ENCODE data around the gene PCDHGA10.
"Not testable (repeated sequence)": the region's sequence is repeated elsewhere in the genome, so short reads cannot be mapped to it uniquely, and the experiment has no call there.

The PCDHGA10 gene

DNA sequence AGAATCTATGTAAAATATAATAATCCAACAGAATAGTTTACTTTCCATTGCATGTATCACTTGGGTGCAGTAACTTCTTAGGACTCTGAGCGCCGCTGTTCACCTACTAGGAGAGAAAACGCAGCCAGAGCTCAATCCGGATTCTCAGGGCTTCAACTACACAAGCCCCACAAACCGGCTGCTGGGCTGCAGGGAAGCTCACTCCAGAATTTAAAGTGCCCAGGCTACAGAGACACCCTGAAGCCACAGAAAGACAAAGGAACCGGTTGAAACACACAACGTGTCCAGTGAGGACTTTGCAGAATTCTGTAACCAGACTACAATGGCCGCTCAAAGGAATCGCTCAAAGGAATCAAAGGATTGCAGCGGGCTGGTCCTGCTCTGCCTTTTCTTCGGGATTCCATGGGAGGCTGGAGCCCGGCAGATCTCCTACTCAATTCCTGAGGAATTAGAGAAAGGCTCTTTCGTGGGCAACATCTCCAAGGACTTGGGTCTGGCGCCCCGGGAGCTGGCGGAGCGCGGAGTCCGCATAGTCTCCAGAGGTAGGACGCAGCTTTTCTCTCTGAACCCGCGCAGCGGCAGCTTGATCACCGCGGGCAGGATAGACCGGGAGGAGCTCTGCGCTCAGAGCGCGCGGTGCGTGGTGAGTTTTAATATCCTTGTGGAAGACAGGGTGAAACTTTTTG lies at the start of gene PCDHGA10:
Gene PCDHGA10 (plus strand): TSS at position 134 of the 686 bp plus-strand sequence. CDS start 189 bp downstream, at position 323.
- peak; percentile 38 for DNase-seq (ENCODE audit: low read depth)

DNA sequence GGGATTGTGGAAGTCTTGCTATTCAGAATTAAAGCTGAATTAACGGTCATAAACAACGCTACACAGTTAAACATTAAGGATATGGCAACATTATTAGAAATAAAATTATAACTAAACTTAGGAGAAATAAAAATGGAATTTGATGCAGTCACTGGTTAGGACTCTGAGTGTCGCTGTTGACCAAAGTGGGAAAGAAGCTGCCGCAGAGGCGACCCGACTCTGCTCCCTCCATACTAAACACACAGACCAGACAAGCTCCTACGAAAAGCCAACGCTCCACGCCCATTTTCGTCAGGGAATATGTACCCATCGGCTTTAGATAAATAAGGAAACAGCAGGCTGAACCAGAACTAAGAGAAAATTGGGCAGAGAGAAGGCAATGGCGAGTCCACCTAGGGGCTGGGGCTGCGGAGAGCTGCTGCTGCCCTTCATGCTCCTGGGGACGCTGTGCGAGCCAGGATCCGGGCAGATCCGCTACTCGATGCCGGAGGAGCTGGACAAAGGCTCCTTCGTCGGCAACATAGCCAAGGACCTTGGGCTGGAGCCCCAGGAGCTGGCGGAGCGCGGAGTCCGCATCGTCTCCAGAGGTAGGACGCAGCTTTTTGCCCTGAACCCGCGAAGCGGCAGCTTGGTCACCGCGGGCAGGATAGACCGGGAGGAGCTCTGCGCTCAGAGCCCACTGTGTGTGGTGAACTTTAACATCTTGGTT lies 48.7 kb upstream of the PCDHGA10 start, which contains the start of gene PCDHGA5:
Gene PCDHGA5 (plus strand): TSS at position 211 of the 709 bp plus-strand sequence. CDS start 169 bp downstream, at position 380.
- DNase-seq (ENCODE audit: low read depth): no peak

DNA sequence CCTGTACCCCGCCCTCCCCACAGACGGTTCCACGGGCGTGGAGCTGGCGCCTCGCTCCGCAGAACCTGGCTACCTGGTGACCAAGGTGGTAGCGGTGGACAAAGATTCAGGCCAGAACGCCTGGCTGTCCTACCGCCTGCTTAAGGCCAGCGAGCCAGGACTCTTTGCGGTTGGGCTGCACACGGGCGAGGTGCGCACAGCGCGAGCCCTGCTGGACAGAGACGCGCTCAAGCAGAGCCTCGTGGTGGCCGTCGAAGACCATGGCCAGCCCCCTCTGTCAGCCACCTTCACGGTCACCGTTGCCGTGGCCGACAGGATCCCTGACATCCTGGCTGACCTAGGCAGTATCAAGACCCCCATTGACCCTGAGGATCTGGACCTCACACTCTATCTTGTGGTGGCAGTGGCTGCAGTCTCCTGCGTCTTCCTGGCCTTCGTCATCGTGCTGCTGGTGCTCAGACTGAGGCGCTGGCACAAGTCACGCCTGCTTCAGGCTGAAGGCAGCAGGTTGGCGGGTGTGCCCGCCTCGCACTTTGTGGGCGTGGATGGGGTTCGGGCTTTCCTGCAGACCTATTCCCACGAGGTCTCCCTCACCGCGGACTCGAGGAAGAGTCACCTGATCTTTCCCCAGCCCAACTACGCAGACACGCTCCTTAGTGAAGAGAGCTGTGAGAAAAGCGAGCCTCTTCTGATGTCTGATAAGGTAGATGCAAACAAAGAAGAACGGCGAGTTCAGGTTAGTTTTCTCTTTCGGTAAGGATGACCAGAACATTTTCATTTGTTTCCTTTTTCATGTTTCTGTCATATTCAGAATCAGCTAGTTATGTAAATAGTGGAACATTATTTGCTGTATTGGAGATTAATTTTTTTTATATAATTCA lies 46.5 kb upstream of the PCDHGA10 start:
- no peak for DNase-seq (ENCODE audit: low read depth)

DNA sequence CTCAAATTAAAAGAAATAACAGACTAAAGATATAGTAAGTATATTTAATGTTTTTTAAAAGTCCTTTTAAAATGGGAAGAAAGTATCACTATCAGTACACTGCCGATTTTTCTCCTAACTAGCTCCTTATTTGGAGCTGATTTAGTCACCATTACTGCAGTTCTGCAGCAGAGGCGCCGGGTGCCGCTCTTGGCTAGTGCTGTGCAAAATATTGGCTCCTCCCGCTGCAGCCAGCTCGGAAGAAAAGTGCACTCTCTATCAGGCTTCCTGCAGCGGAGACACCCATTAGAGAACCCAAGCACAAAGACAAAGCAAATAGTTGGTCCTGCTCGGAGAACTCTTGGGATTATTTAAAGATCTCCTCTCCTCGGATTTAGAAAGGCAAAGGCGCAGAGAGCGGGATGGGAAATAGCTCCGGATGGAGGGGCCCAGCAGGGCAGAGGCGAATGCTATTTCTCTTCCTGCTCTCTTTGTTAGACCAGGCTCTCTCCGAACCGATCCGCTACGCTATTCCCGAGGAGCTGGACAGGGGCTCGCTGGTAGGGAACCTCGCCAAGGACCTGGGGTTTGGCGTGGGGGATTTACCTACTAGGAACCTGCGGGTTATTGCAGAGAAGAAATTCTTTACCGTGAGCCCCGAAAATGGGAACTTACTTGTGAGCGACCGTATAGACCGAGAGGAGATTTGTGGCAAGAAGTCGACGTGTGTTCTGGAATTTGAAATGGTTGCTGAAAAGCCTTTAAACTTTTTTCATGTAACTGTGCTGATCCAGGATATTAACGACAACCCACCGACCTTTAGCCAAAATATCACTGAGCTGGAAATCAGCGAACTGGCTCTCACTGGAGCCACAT lies 42.6 kb upstream of the PCDHGA10 start, which contains the start of gene PCDHGB3:
Gene PCDHGB3 (plus strand): TSS at position 249 of the 855 bp plus-strand sequence. CDS start 153 bp downstream, at position 402.
- DNase-seq (ENCODE audit: low read depth): no peak

DNA sequence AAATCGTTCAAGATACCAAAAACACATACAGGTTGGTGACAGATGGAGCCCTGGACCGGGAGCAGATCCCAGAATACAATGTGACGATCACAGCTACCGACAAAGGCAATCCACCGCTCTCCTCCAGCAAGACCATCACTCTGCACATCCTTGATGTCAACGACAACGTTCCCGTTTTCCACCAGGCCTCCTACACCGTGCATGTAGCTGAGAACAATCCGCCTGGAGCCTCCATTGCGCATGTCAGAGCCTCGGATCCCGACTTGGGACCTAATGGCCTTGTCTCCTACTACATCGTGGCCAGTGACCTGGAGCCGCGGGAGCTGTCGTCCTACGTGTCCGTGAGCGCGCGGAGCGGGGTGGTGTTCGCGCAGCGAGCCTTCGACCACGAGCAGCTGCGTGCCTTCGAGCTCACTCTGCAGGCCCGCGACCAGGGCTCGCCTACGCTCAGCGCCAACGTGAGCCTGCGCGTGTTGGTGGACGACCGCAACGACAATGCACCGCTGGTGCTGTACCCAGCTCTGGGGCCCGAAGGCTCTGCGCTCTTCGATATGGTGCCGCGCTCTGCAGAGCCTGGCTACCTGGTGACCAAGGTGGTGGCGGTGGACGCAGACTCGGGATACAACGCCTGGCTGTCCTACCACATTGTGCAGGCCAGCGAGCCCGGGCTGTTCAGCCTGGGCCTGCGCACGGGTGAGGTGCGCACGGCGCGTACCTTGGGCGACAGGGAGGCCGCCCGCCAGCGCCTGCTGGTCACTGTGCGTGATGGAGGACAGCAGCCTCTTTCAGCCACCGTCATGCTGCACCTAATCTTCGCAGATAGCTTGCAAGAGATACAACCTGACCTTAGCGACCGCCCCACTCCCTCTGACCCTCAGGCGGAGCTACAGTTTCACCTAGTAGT lies 41.0 kb upstream of the PCDHGA10 start:
- no peak for DNase-seq (ENCODE audit: low read depth)

DNA sequence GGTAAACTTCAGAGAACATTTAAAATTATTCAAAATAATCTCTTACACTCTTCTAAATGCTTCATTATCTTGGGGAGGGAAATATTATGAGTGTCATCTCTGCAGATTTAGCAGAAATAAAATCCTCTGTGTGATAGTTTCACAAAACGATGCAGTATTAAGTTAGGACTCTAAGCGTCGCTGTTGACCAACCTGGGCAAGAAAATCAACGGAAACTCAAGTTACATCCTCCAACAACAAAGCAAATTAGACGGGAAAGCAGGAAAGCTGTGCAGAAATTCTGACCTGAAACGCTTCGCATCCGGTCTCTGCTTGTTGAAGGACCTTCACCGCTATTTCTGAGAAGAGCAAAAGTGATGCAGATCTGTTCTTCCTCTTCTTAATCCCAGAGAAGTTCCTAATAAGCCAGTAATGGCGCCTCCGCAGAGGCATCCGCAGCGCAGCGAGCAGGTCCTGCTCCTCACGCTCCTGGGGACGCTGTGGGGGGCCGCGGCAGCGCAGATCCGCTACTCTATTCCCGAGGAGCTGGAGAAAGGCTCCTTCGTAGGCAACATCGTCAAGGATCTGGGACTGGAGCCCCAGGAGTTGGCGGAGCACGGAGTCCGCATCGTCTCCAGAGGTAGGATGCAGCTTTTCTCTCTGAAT lies 39.0 kb upstream of the PCDHGA10 start, which contains the start of gene PCDHGA6:
Gene PCDHGA6 (plus strand): TSS at position 219 of the 645 bp plus-strand sequence. CDS start 193 bp downstream, at position 412.
- DNase-seq (ENCODE audit: low read depth): no peak

DNA sequence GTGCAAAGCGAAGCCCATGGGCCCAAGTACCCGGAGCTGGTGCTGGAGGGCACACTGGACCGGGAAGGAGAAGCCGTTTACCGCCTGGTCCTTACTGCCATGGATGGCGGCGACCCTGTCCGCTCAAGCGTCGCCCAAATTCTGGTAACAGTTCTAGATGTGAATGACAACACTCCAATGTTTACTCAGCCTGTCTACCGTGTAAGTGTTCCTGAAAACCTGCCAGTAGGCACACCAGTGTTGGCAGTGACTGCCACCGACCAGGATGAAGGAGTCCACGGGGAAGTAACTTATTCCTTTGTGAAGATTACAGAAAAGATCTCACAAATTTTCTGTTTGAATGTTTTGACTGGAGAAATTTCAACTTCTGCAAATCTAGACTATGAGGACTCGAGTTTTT lies 38.2 kb upstream of the PCDHGA10 start:
- no peak for DNase-seq (ENCODE audit: low read depth)

DNA sequence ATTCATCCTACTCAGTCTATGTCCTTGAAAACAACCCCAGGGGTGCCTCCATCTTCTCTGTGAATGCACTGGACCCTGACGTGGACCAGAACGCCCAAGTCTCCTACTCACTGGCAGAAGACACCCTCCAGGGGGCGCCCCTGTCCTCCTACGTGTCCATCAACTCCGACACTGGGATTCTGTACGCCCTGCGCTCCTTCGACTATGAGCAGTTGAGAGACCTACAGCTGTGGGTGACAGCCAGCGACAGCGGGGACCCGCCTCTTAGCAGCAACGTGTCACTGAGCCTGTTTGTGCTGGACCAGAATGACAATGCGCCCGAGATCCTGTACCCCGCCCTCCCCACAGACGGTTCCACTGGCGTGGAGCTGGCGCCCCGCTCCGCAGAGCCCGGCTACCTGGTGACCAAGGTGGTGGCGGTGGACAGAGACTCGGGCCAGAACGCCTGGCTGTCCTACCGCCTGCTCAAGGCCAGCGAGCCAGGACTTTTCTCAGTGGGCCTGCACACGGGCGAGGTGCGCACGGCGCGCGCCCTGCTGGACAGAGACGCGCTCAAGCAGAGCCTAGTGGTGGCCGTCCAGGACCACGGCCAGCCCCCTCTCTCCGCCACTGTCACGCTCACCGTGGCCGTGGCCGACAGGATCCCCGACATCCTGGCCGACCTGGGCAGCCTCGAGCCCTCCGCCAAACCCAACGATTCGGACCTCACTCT lies 37.2 kb upstream of the PCDHGA10 start:
- DNase-seq (ENCODE audit: low read depth): not testable (repeated sequence)

DNA sequence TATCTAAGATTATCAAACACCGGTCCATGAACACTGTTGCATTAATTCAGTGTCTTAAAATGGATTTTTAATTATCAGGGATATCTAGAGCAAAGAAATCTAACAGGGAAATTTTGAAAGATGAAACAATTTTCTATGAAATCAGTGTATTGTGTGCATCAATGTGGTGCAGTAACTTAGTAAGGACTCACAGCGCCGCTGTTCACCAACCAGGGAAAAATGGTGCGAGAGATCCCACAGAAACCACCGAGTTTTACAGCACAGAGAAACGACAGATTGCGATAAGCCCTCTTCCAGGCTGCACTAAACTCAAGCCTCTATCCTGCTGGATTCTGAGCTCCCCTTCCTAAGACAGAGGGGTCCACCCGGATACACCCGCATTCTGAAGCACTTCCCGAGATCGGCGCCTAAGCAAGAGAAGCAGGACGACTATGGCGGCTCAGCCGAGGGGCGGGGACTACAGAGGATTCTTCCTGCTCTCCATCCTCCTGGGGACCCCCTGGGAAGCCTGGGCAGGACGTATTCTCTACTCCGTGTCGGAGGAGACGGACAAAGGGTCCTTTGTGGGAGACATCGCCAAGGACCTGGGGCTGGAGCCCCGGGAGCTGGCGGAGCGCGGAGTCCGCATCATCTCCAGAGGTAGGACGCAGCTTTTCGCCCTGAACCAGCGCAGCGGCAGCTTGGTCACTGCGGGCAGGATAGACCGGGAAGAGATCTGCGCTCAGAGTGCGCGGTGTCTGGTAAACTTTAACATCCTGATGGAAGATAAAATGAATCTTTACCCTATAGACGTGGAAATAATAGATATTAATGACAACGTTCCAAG lies 30.1 kb upstream of the PCDHGA10 start, which contains the start of gene PCDHGA7:
Gene PCDHGA7 (plus strand): TSS at position 274 of the 826 bp plus-strand sequence. CDS start 158 bp downstream, at position 432.
- no peak for DNase-seq (ENCODE audit: low read depth)

DNA sequence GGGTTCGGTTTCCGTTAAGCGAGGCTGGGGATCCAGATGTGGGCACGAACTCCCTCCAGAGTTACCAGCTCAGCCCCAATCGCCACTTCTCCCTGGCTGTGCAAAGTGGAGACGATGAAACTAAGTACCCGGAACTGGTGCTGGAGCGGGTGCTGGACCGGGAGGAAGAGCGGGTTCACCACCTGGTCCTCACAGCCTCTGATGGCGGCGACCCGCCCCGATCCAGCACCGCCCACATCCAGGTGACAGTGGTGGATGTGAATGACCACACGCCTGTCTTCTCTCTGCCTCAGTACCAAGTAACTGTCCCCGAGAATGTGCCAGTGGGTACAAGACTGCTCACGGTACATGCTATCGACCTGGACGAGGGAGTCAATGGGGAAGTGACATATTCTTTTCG lies 29.4 kb upstream of the PCDHGA10 start:
- DNase-seq (ENCODE audit: low read depth): no peak

DNA sequence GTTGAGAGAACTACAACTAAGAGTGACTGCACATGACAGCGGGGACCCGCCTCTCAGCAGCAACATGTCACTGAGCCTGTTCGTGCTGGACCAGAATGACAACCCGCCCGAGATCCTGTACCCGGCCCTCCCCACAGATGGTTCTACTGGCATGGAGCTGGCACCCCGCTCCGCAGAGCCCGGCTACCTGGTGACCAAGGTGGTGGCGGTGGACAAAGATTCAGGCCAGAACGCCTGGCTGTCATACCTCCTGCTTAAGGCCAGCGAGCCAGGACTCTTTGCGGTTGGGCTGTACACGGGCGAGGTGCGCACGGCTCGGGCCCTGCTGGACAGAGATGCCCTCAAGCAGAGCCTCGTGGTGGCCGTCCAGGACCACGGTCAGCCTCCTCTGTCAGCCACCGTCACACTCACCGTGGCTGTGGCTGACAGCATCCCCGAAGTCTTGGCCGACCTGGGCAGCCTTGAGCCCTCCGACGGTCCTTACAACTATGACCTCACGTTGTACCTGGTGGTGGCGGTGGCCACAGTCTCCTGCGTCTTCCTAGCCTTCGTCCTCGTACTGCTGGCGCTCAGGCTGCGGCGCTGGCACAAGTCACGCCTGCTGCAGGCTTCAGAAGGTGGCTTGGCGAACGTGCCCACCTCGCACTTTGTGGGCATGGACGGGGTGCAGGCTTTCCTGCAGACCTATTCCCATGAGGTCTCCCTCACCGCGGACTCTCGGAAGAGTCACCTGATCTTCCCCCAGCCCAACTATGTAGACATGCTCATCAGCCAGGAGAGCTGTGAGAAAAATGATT lies 28.1 kb upstream of the PCDHGA10 start:
- no peak for DNase-seq (ENCODE audit: low read depth)

DNA sequence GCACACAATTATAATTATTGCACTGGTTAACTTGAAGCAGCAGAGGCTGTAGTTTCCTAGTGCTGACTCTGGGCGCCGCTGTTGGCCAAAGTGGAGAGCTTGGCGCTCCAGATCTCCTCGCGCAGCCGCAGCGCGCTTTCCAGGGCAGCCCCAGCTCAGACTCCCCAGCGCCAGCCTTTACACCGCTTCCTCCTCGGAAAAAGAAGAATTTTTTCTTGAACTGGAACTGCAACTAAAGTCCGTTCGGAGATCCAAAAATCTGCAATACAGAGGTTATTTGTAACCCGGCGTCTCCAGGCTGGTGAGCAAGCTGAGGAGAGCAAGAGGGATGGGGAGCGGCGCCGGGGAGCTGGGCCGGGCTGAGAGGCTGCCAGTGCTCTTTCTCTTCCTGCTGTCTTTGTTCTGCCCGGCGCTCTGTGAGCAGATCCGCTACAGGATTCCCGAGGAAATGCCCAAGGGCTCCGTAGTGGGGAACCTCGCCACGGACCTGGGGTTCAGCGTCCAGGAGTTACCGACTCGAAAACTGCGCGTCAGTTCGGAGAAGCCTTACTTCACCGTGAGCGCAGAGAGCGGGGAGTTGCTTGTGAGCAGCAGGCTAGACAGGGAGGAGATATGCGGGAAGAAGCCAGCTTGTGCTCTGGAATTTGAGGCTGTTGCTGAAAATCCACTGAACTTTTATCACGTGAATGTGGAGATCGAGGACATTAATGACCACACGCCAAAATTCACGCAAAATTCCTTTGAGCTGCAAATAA lies 25.1 kb upstream of the PCDHGA10 start, which contains the start of gene PCDHGB4:
Gene PCDHGB4 (plus strand): TSS at position 142 of the 755 bp plus-strand sequence. CDS start 187 bp downstream, at position 329.
- not testable (repeated sequence) for DNase-seq (ENCODE audit: low read depth)

DNA sequence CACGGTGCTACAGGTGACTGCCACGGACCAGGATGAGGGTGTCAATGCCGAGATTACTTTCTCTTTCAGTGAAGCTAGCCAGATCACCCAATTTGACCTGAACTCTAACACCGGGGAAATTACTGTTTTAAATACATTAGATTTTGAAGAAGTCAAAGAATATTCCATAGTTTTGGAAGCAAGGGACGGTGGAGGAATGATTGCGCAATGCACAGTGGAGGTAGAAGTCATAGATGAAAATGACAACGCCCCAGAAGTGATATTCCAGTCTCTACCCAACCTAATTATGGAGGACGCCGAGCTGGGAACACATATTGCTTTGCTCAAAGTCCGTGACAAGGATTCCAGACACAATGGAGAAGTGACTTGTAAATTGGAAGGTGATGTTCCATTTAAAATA lies 24.1 kb upstream of the PCDHGA10 start:
- DNase-seq (ENCODE audit: low read depth): no peak

DNA sequence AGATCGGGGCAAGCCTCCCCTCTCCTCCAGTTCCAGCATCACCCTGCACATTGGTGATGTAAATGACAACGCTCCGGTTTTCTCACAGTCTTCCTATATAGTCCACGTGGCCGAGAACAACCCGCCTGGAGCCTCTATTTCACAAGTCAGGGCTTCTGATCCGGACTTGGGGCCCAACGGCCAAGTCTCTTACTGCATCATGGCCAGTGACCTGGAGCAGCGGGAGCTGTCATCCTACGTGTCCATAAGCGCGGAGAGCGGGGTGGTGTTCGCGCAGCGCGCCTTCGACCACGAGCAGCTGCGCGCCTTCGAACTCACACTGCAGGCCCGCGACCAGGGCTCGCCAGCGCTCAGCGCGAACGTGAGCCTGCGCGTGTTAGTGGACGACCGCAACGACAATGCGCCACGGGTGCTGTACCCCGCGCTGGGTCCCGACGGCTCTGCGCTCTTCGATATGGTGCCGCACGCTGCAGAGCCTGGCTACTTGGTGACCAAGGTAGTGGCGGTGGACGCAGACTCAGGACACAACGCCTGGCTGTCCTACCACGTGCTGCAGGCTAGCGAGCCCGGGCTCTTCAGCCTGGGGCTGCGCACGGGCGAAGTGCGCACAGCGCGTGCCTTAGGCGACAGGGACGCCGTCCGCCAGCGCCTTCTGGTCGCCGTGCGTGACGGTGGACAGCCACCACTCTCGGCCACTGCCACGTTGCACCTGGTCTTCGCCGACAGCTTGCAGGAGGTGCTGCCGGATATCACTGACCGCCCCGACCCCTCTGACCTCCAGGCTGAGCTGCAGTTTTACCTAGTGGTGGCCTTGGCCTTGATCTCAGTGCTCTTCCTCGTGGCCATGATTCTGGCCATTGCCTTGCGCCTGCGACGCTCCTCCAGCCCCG lies 23.4 kb upstream of the PCDHGA10 start:
- DNase-seq (ENCODE audit: low read depth): no peak
